GM21786 (cell line): Measurements from ENCODE around the gene C10orf120.

Experiments
- ATAC-seq: cut with Tn5 transposase; IDR thresholded peaks from one replicate; pipeline ENCODE4 v1.9.1; 2021; ENCODE audit not compliant: unreplicated experiment

The C10orf120 gene

GRCh38 chr10:122699796-122700455, at the start of gene C10orf120:
Gene C10orf120, minus strand, starts transcription at chr10:122699846. Its CDS starts 56 bp downstream, at chr10:122699790.
- no peak for ATAC-seq

GRCh38 chr10:122748496-122748895, 48.9 kb upstream of the C10orf120 start:
- no peak for ATAC-seq

- ATAC-seq, result no peak
These were observed 46.8 kb upstream of the C10orf120 start for GRCh38 chr10:122746408-122746807.

- no peak for ATAC-seq
These were observed 44.6 kb upstream of the C10orf120 start for GRCh38 chr10:122744257-122744656.

GRCh38 chr10:122740640-122741039, 41.0 kb upstream of the C10orf120 start:
- no peak for ATAC-seq

GRCh38 chr10:122738031-122738430, 38.4 kb upstream of the C10orf120 start:
- ATAC-seq, result no peak

- ATAC-seq, result no peak
These were observed 34.5 kb upstream of the C10orf120 start for GRCh38 chr10:122733931-122734665.

GRCh38 chr10:122733443-122733842, 33.8 kb upstream of the C10orf120 start:
- no peak for ATAC-seq

- no peak for ATAC-seq
These were observed 30.6 kb upstream of the C10orf120 start for GRCh38 chr10:122730238-122730637.

GRCh38 chr10:122729126-122729525, 29.5 kb upstream of the C10orf120 start:
- ATAC-seq, result no peak

GRCh38 chr10:122727426-122727825, 27.8 kb upstream of the C10orf120 start:
- no peak for ATAC-seq

- no peak for ATAC-seq
These were observed 26.1 kb upstream of the C10orf120 start for GRCh38 chr10:122725768-122726167.

- no peak for ATAC-seq
These were observed 25.4 kb upstream of the C10orf120 start for GRCh38 chr10:122725006-122725405.

- no peak for ATAC-seq
These were observed 21.5 kb upstream of the C10orf120 start for GRCh38 chr10:122721111-122721510.

GRCh38 chr10:122716025-122716424, 16.4 kb upstream of the C10orf120 start:
- ATAC-seq, result no peak

- no peak for ATAC-seq
These were observed 15.9 kb upstream of the C10orf120 start for GRCh38 chr10:122715576-122715975.

GRCh38 chr10:122713091-122713885, 13.6 kb upstream of the C10orf120 start:
- no peak for ATAC-seq

GRCh38 chr10:122710576-122710975, 10.9 kb upstream of the C10orf120 start:
- ATAC-seq, result no peak

- ATAC-seq, result no peak
These were observed 10.3 kb upstream of the C10orf120 start for GRCh38 chr10:122709971-122710370.

- no peak for ATAC-seq
These were observed 7.9 kb upstream of the C10orf120 start for GRCh38 chr10:122707535-122707934.

- no peak for ATAC-seq
These were observed 7.3 kb upstream of the C10orf120 start for GRCh38 chr10:122706947-122707346.

GRCh38 chr10:122706467-122706866, 6.8 kb upstream of the C10orf120 start:
- ATAC-seq, result no peak
